Measurements from ENCODE around the gene NHP2.

- no peak for TF ChIP-seq POLR2A (IDR thresholded peaks at IDR 0.05)
- TF ChIP-seq, protein P1, sequence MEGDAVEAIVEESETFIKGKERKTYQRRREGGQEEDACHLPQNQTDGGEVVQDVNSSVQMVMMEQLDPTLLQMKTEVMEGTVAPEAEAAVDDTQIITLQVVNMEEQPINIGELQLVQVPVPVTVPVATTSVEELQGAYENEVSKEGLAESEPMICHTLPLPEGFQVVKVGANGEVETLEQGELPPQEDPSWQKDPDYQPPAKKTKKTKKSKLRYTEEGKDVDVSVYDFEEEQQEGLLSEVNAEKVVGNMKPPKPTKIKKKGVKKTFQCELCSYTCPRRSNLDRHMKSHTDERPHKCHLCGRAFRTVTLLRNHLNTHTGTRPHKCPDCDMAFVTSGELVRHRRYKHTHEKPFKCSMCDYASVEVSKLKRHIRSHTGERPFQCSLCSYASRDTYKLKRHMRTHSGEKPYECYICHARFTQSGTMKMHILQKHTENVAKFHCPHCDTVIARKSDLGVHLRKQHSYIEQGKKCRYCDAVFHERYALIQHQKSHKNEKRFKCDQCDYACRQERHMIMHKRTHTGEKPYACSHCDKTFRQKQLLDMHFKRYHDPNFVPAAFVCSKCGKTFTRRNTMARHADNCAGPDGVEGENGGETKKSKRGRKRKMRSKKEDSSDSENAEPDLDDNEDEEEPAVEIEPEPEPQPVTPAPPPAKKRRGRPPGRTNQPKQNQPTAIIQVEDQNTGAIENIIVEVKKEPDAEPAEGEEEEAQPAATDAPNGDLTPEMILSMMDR (IDR thresholded peaks at IDR 0.05), result no peak
- no peak for TF ChIP-seq POLR2AphosphoS5 (IDR thresholded peaks at IDR 0.05)
- TF ChIP-seq EP300 (IDR thresholded peaks at IDR 0.05; ENCODE audit: low read depth), result no peak
These were observed 35.7 kb upstream of the NHP2 start for GRCh38 chr5:178189433-178189832.
